ENCODE results near the gene AK9. TPM values are rescaled to one million over a fixed set of nuclear protein-coding genes. Genes with fewer than 3 reads are reported as not detected.

AK9 gene
- polyA plus RNA-seq, 1 of the 3 experiments (the other 2 are of a cell fraction) = 0.76 TPM

DNA sequence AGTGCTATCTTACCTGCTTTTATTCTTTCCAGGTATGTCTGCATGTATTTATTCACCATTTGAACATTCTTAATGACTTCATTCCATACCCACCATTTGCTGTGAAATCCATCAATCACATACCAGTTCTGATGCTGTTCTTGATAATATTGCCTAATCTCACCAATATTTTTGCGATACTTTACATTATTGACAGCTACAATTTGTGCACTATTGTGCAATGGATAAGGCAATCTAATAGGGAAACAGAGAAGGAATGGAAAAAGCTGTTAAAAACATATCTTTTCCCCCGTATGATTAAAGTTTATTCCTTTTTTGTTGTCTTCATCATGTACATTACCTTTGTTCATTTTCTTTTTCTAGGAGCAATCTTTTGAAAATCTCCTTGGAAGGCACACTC, 184.7 kb downstream of the AK9 start:
- Histone ChIP-seq H3K79me2 (ENCODE audit: insufficient read depth) (no peaks in the 10 kb centered on the region), H3K9me2 (no peaks in the 10 kb centered on the region), H3K4me3 (ENCODE audit: low read depth in 2 of 2, low read length in 1 of 2) (no peak overlapping the region), H3F3A (replicated peaks; ENCODE audit: insufficient read depth) (no peaks in the 10 kb centered on the region), H4K20me1 (ENCODE audit: insufficient read depth) (no peaks in the 10 kb centered on the region), H3K27ac (ENCODE audit: low read depth in 2 of 2, low read length in 1 of 2) (no peak overlapping the region), H3K27me3 (ENCODE audit: insufficient read depth) (no peaks in the 10 kb centered on the region), H3K4me2 (no peak overlapping the region), H3K36me3 (replicated peaks in 1 of 2; ENCODE audit: control insufficient read depth in 1 of 2, insufficient read depth in 2 of 2, low read length in 1 of 2) (no peaks in the 10 kb centered on the region), H2AFZ (ENCODE audit: low read depth) (no peak overlapping the region), H3K4me1 (ENCODE audit: control insufficient read depth in 1 of 2, insufficient read depth in 2 of 2, low read depth in 1 of 2, low read length in 1 of 2) (no peaks in the 10 kb centered on the region; a peak in 1 of 4 replicates), H3K9me3 (no peaks in the 10 kb centered on the region), H3K9ac (no peak overlapping the region)
- WGBS (ENCODE audit: low lambda C conversion rate) = 76% methylated on average over 2 of the region's 2 CpGs
- TF ChIP-seq, protein P1, sequence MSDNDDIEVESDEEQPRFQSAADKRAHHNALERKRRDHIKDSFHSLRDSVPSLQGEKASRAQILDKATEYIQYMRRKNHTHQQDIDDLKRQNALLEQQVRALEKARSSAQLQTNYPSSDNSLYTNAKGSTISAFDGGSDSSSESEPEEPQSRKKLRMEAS (IDR thresholded peaks at IDR 0.05; ENCODE audit: low read depth) = no peak
- TF ChIP-seq, protein P2, sequence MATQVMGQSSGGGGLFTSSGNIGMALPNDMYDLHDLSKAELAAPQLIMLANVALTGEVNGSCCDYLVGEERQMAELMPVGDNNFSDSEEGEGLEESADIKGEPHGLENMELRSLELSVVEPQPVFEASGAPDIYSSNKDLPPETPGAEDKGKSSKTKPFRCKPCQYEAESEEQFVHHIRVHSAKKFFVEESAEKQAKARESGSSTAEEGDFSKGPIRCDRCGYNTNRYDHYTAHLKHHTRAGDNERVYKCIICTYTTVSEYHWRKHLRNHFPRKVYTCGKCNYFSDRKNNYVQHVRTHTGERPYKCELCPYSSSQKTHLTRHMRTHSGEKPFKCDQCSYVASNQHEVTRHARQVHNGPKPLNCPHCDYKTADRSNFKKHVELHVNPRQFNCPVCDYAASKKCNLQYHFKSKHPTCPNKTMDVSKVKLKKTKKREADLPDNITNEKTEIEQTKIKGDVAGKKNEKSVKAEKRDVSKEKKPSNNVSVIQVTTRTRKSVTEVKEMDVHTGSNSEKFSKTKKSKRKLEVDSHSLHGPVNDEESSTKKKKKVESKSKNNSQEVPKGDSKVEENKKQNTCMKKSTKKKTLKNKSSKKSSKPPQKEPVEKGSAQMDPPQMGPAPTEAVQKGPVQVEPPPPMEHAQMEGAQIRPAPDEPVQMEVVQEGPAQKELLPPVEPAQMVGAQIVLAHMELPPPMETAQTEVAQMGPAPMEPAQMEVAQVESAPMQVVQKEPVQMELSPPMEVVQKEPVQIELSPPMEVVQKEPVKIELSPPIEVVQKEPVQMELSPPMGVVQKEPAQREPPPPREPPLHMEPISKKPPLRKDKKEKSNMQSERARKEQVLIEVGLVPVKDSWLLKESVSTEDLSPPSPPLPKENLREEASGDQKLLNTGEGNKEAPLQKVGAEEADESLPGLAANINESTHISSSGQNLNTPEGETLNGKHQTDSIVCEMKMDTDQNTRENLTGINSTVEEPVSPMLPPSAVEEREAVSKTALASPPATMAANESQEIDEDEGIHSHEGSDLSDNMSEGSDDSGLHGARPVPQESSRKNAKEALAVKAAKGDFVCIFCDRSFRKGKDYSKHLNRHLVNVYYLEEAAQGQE (IDR thresholded peaks at IDR 0.05; ENCODE audit: low read depth, low read length) = no peak
- TF ChIP-seq SIN3A (IDR thresholded peaks at IDR 0.05; ENCODE audit: borderline replicate concordance, low read depth, low read length) = no peak
- TF ChIP-seq SMC3 (IDR thresholded peaks at IDR 0.05; ENCODE audit: low read depth, low read length) = no peak
- no peak for TF ChIP-seq POLR2AphosphoS5 (IDR thresholded peaks at IDR 0.05; ENCODE audit: low read depth, low read length)
- TF ChIP-seq, protein P3, sequence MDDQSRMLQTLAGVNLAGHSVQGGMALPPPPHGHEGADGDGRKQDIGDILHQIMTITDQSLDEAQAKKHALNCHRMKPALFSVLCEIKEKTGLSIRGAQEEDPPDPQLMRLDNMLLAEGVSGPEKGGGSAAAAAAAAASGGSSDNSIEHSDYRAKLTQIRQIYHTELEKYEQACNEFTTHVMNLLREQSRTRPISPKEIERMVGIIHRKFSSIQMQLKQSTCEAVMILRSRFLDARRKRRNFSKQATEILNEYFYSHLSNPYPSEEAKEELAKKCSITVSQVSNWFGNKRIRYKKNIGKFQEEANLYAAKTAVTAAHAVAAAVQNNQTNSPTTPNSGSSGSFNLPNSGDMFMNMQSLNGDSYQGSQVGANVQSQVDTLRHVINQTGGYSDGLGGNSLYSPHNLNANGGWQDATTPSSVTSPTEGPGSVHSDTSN (IDR thresholded peaks at IDR 0.05) = no peak
- TF ChIP-seq, protein P4, sequence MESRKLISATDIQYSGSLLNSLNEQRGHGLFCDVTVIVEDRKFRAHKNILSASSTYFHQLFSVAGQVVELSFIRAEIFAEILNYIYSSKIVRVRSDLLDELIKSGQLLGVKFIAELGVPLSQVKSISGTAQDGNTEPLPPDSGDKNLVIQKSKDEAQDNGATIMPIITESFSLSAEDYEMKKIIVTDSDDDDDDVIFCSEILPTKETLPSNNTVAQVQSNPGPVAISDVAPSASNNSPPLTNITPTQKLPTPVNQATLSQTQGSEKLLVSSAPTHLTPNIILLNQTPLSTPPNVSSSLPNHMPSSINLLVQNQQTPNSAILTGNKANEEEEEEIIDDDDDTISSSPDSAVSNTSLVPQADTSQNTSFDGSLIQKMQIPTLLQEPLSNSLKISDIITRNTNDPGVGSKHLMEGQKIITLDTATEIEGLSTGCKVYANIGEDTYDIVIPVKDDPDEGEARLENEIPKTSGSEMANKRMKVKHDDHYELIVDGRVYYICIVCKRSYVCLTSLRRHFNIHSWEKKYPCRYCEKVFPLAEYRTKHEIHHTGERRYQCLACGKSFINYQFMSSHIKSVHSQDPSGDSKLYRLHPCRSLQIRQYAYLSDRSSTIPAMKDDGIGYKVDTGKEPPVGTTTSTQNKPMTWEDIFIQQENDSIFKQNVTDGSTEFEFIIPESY (IDR thresholded peaks at IDR 0.05; ENCODE audit: borderline replicate concordance, low read depth) = no peak
- TF ChIP-seq MXI1 (IDR thresholded peaks at IDR 0.05; ENCODE audit: low read depth, low read length) = no peak
- no peak for TF ChIP-seq MEF2A (IDR thresholded peaks at IDR 0.05; ENCODE audit: borderline replicate concordance, low read depth)
- TF ChIP-seq GABPA (IDR thresholded peaks at IDR 0.05; ENCODE audit: low read depth) = no peak
- TF ChIP-seq YY1 (IDR thresholded peaks at IDR 0.05; ENCODE audit: low read depth) = no peak
- TF ChIP-seq, protein P5, sequence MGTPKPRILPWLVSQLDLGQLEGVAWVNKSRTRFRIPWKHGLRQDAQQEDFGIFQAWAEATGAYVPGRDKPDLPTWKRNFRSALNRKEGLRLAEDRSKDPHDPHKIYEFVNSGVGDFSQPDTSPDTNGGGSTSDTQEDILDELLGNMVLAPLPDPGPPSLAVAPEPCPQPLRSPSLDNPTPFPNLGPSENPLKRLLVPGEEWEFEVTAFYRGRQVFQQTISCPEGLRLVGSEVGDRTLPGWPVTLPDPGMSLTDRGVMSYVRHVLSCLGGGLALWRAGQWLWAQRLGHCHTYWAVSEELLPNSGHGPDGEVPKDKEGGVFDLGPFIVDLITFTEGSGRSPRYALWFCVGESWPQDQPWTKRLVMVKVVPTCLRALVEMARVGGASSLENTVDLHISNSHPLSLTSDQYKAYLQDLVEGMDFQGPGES (IDR thresholded peaks at IDR 0.05; ENCODE audit: low read depth, low read length) = no peak
- TF ChIP-seq, protein P6, sequence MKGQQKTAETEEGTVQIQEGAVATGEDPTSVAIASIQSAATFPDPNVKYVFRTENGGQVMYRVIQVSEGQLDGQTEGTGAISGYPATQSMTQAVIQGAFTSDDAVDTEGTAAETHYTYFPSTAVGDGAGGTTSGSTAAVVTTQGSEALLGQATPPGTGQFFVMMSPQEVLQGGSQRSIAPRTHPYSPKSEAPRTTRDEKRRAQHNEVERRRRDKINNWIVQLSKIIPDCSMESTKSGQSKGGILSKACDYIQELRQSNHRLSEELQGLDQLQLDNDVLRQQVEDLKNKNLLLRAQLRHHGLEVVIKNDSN (IDR thresholded peaks at IDR 0.05; ENCODE audit: borderline replicate concordance, low read depth) = no peak
- TF ChIP-seq RCOR1 (IDR thresholded peaks at IDR 0.05; ENCODE audit: low read length) = no peak
- no peak for TF ChIP-seq RFX5 (IDR thresholded peaks at IDR 0.05; ENCODE audit: low read length)
- TF ChIP-seq ELF1 (IDR thresholded peaks at IDR 0.05) = no peak
- TF ChIP-seq RXRA (IDR thresholded peaks at IDR 0.05; ENCODE audit: borderline replicate concordance, low read depth) = no peak
- TF ChIP-seq FOXJ3 (CRISPR knock-in tag; IDR thresholded peaks at IDR 0.05) = no peak
- no peak for TF ChIP-seq CHD2 (IDR thresholded peaks at IDR 0.05; ENCODE audit: low read length, partially characterized antibody)
- CTCF ChIA-PET = no interaction called here
- DNase-seq = no peak
- POLR2A ChIA-PET = no interaction called here
